Tibial artery (tissue), 4 donors: ENCODE results near the gene PCNX1.

Experiments used
- DNase-seq, 2 donors: peaks; one replicate each; pipeline ENCODE4 v3.0.0-alpha.2; 2019
- H3K27ac ChIP-seq, 2 donors: fragments of 200-600 bp; sonication (generic) in 1 of 2; 1 replicate in 1 of 2; 2 replicates in 1 of 2; pipeline ENCODE4 v1.5.1; 2018 to 2019; ENCODE audit warnings: mild to moderate bottlenecking in 1 of 2
- H3K27me3 ChIP-seq, 2 donors: fragments of 200-600 bp; sonication (generic) in 1 of 2; one replicate each; pipeline versions ENCODE4 v1.5.1 to v1.6.0; 2016 to 2019
- H3K36me3 ChIP-seq, 3 donors: fragments of 200-600 bp; sonication (generic) in 2 of 3; one replicate each; pipeline ENCODE4 v1.5.1; 2016 to 2019; ENCODE audit warnings: mild to moderate bottlenecking in 2 of 3
- H3K4me1 ChIP-seq, 4 donors: fragments of 200-600 bp; sonication (generic) in 2 of 4; 1 replicate in 3 of 4; 2 replicates in 1 of 4; pipeline ENCODE4 v1.5.1; 2016 to 2019
- H3K4me3 ChIP-seq, 2 donors: fragments of 200-600 bp; sonication (generic) in 1 of 2; 1 replicate in 1 of 2; 2 replicates in 1 of 2; pipeline ENCODE4 v1.5.1; 2018 to 2019; ENCODE audit warnings: mild to moderate bottlenecking in 2 of 2
- H3K9me3 ChIP-seq, 3 donors: fragments of 200-600 bp; sonication (generic) in 1 of 3; one replicate each; pipeline ENCODE4 v1.5.1; 2016 to 2019
- intact Hi-C: fragments of 100-400 bp; cut with DNase I; formaldehyde crosslinking; loops from one replicate; pipeline ENCODE4 v1.15.0; 2023; ENCODE audit warnings: low total_unique reads
- TF ChIP-seq, protein P1 (sequence below), 2 experiments: fragments of 200-600 bp in 1 of 2; fragments of 450-650 bp in 1 of 2; IDR thresholded peaks; one replicate each; pipeline ENCODE4 v1.5.1; 2017 to 2019; ENCODE audit warnings: antibody characterized with exemption in 2 of 2, mild to moderate bottlenecking in 1 of 2, moderate library complexity in 1 of 2

The PCNX1 gene

DNA sequence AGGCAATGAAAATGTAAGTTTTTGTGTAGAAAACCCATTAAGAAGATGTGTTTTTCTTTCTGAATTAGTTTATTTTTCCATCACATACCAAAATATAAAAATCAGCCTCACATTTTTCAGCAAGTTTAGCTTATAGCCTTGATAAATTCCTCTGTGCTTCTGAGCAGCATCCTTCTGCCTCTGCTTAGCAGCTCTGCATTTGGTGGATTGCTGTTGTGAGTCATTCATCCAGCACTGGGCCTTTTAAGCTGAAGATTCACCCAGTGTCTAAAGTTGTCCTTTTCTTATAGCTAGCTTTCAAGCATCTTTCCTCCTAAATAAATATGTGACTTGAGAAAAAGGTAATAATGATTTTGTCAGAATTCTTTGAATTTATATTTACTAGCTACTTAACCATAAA, 206.1 kb downstream of the PCNX1 start:
- TF ChIP-seq, protein P1, sequence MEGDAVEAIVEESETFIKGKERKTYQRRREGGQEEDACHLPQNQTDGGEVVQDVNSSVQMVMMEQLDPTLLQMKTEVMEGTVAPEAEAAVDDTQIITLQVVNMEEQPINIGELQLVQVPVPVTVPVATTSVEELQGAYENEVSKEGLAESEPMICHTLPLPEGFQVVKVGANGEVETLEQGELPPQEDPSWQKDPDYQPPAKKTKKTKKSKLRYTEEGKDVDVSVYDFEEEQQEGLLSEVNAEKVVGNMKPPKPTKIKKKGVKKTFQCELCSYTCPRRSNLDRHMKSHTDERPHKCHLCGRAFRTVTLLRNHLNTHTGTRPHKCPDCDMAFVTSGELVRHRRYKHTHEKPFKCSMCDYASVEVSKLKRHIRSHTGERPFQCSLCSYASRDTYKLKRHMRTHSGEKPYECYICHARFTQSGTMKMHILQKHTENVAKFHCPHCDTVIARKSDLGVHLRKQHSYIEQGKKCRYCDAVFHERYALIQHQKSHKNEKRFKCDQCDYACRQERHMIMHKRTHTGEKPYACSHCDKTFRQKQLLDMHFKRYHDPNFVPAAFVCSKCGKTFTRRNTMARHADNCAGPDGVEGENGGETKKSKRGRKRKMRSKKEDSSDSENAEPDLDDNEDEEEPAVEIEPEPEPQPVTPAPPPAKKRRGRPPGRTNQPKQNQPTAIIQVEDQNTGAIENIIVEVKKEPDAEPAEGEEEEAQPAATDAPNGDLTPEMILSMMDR (IDR thresholded peaks at IDR 0.05): no peak

DNA sequence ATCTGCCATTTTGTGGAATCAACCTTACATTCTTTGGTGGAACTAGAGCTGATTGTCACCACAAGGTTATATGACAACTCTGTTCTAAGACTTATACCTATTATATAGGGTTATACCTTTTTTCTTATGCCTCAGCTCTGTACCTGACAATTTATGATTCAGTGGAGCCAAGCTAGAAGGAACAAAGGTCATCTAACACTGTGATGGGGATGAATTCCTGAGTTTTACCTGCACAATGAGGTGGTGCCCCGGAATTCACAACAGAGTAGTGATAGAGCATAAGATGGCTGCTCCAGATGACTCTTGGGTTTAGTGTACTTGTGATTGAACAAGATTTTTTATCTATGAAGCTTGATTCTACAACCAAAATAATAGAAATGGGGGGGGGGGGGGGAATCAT, 207.3 kb downstream of the PCNX1 start:
- intact Hi-C loops: no loop called here
- Histone ChIP-seq H3K27ac (no peak overlapping the region), H3K4me3 (no peak overlapping the region), H3K36me3 (peaks cover 14 to 19% (median 15%) of the 10 kb centered on the region in 3 donors), H3K4me1 (peaks cover 0 to 8% (median 0%) of the 10 kb centered on the region in 4 donors), H3K27me3 (no peaks in the 10 kb centered on the region), H3K9me3 (no peaks in the 10 kb centered on the region)
- no peak for DNase-seq
- TF ChIP-seq, protein P1 (IDR thresholded peaks at IDR 0.05): no peak

More for the DNA sequence above, 206.1 kb downstream of the PCNX1 start:
- Histone ChIP-seq H3K36me3 (peaks cover 26 to 27% (median 27%) of the 10 kb centered on the region in 3 donors), H3K27me3 (no peaks in the 10 kb centered on the region), H3K27ac (no peak overlapping the region), H3K9me3 (no peaks in the 10 kb centered on the region), H3K4me1 (no peaks in the 10 kb centered on the region), H3K4me3 (no peak overlapping the region)
- intact Hi-C loops: no loop called here
- DNase-seq: no peak

DNA sequence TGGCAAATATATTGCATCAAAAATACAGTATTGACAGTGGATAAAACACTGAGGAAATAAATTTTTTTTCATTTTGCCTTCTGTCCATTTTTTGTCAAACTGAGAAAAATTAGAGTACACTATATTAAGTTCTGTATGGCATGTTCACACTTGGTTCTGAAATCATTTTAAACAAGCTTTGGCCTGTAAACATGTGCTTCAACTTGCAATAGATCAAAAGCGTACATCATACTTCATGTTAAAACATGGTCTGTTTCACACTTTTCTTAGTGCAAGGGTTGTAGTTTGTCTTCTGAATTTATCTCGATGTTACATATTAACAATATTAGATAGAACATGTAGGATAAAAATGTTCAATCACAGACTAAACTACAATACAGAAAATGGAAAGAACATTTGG, 208.0 kb downstream of the PCNX1 start:
- H3K9me3 ChIP-seq: no peaks in the 10 kb centered on the region
- peaks cover 6 to 13% (median 13%) of the 10 kb centered on the region in 3 donors for H3K36me3 ChIP-seq
- intact Hi-C loops: no loop called here
- H3K4me3 ChIP-seq: no peak overlapping the region
- TF ChIP-seq, protein P1 (IDR thresholded peaks at IDR 0.05): no peak
- no peaks in the 10 kb centered on the region for H3K27me3 ChIP-seq
- peaks cover 0 to 15% (median 0%) of the 10 kb centered on the region in 4 donors for H3K4me1 ChIP-seq
- no peak for DNase-seq
- no peak overlapping the region for H3K27ac ChIP-seq

DNA sequence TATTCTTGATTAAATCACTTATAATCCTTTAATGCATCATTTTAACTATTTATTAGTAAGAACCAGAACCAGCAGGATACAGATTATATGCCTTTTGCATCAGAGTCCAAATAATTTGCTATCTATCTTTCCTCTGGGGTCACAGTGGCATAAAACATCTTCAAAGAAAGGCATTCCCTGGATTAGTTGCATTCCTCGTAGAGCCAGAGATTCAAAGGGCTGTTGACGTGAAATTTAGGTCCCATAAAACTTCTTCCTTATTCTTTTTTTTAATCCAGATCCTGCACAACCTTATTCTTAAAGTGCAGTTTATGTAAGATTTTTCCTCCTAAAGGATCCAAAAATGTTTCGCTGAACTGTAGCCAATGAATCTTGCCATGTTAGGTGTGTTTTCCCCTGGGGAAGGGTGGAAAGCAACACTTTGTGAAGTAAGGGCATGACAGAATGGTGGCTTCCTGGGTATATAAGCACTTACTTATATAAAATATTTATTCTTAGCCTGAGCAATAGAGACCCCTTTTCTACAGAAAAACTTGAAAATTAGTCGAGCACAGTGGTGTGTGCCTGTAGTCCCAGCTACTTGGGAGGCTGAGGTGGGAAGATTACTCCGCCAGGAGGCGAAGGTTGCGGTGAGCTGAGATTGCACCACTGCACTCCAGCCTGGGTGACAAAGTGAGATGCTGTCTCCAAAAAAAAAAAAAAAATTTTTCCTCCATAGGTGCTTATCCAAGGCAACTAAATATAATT, 208.7 kb downstream of the PCNX1 start:
- Histone ChIP-seq H3K4me3 (no peak overlapping the region), H3K9me3 (no peaks in the 10 kb centered on the region), H3K36me3 (peaks cover 0 to 7% (median 6%) of the 10 kb centered on the region in 3 donors), H3K27ac (no peak overlapping the region), H3K27me3 (no peaks in the 10 kb centered on the region), H3K4me1 (peaks cover 0 to 16% (median 0%) of the 10 kb centered on the region in 4 donors)
- TF ChIP-seq, protein P1 (IDR thresholded peaks at IDR 0.05): no peak
- no peak for DNase-seq
- intact Hi-C loops: no loop called here

DNA sequence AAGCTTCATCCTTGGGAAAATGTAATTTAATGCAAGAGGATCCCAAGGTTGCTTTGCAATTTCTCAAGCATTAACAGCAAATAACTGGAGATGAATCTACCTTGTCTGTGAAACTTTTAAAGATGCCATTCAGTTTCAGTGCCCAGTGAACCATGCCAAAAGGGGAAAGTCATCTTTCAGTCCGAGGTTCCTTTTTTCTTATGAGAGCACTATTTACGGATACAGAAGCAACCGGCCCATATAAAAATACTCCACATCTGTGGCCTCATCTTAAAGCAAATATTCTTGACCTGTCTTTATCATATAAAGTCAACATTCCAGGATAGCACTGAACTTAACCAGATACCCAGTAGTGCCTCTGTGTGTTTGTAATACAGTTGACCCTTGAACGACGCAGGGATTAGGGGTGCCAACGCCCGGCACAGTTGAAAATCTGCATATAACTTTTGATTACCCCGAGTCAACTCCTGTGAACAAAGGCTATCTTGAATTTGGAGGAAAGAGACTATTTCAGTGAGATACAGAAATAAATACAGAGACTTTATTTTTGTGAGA, 209.4 kb downstream of the PCNX1 start:
- H3K36me3 ChIP-seq: peaks cover 0 to under 1% (median 0%) of the 10 kb centered on the region in 3 donors
- no peak overlapping the region for H3K27ac ChIP-seq
- no peaks in the 10 kb centered on the region for H3K27me3 ChIP-seq
- H3K4me1 ChIP-seq: peaks cover 0 to 16% (median 0%) of the 10 kb centered on the region in 4 donors
- H3K4me3 ChIP-seq: no peak overlapping the region
- intact Hi-C loops: no loop called here
- DNase-seq: no peak
- TF ChIP-seq, protein P1 (IDR thresholded peaks at IDR 0.05): no peak
- H3K9me3 ChIP-seq: peaks cover 0 to 2% (median 0%) of the 10 kb centered on the region in 3 donors
